ENCODE measurements around the gene SLC24A4. TPM values are rescaled to one million over a fixed set of nuclear protein-coding genes. Genes with fewer than 3 reads are reported as not detected.

Gene SLC24A4
- total RNA-seq, 1 experiment from 2014 or later = not detected

GRCh38 chr14:92470215-92470614, 147.2 kb downstream of the SLC24A4 start:
- Histone ChIP-seq H3K4me3 (replicated peaks in 1 of 2; ENCODE audit: low read depth in 1 of 2, low read length in 2 of 2) (no peak overlapping the region), H3K9ac (ENCODE audit: low read length) (no peak overlapping the region), H3K4me2 (ENCODE audit: low read length) (peak overlapping the region; percentile 53), H3K27me3 (ENCODE audit: insufficient read depth, low read length) (no peaks in the 10 kb centered on the region), H2AFZ (ENCODE audit: low read depth, low read length, poor library complexity, severe bottlenecking) (no peak overlapping the region), H3K36me3 (ENCODE audit: control insufficient read depth in 1 of 2, insufficient read depth in 2 of 2, low read length in 2 of 2) (no peaks in the 10 kb centered on the region), H3K79me2 (ENCODE audit: insufficient read depth, low read length) (no peaks in the 10 kb centered on the region), H3K9me2 (ENCODE audit: insufficient read depth) (no peaks in the 10 kb centered on the region), H3K9me3 (ENCODE audit: control insufficient read depth in 1 of 2, insufficient read depth in 1 of 2, low read depth in 1 of 2, low read length in 2 of 2) (peaks cover 4 to 7% of the 10 kb centered on the region in 2 experiments; a peak in 2 of 4 replicates), H3K4me1 (ENCODE audit: control insufficient read depth in 1 of 2, insufficient read depth in 2 of 2, low read length in 2 of 2) (peaks cover 34 to 48% of the 10 kb centered on the region in 2 experiments), H3K27ac (ENCODE audit: low read depth, low read length) (no peak overlapping the region), H4K20me1 (ENCODE audit: insufficient read depth) (no peaks in the 10 kb centered on the region)
- intact Hi-C loops (cut with micrococcal nuclease) = loop anchor here (10.0 kb wide), 1 partner anchor 215 kb away; no protein-coding TSS in a partner anchor
- ChIA-PET POLR2A (no interaction called here), CTCF (no interaction called here), RAD21 (ENCODE audit: low non-redundant PET in 1 of 2, low total read pairs in 2 of 2, uncharacterized antibody in 2 of 2, unreplicated experiment in 2 of 2) (no interaction called here)
- DNase-seq (ENCODE audit: low read depth, low spot score) (no peak), ATAC-seq (0 out of 2 replicates have a peak, but pooled peaks have one; percentile 33)
- TF ChIP-seq ATF3 (IDR thresholded peaks at IDR 0.05) (no peak), JUND (IDR thresholded peaks at IDR 0.05) (no peak), EZH2phosphoT487 (IDR thresholded peaks at IDR 0.05; ENCODE audit: borderline replicate concordance) (no peak), SRF (IDR thresholded peaks at IDR 0.05; ENCODE audit: low read depth) (no peak), MAX (IDR thresholded peaks at IDR 0.05) (no peak), ZFX (IDR thresholded peaks at IDR 0.05) (no peak), POLR2A (IDR thresholded peaks at IDR 0.05; ENCODE audit: borderline replicate concordance, extremely low read depth, insufficient read depth, insufficient read length) (no peak)
- TF ChIP-seq, protein P1, sequence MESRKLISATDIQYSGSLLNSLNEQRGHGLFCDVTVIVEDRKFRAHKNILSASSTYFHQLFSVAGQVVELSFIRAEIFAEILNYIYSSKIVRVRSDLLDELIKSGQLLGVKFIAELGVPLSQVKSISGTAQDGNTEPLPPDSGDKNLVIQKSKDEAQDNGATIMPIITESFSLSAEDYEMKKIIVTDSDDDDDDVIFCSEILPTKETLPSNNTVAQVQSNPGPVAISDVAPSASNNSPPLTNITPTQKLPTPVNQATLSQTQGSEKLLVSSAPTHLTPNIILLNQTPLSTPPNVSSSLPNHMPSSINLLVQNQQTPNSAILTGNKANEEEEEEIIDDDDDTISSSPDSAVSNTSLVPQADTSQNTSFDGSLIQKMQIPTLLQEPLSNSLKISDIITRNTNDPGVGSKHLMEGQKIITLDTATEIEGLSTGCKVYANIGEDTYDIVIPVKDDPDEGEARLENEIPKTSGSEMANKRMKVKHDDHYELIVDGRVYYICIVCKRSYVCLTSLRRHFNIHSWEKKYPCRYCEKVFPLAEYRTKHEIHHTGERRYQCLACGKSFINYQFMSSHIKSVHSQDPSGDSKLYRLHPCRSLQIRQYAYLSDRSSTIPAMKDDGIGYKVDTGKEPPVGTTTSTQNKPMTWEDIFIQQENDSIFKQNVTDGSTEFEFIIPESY (IDR thresholded peaks at IDR 0.05; ENCODE audit: extremely low read depth, insufficient replicate concordance, low read length) = no peak
- TF ChIP-seq, protein P2, sequence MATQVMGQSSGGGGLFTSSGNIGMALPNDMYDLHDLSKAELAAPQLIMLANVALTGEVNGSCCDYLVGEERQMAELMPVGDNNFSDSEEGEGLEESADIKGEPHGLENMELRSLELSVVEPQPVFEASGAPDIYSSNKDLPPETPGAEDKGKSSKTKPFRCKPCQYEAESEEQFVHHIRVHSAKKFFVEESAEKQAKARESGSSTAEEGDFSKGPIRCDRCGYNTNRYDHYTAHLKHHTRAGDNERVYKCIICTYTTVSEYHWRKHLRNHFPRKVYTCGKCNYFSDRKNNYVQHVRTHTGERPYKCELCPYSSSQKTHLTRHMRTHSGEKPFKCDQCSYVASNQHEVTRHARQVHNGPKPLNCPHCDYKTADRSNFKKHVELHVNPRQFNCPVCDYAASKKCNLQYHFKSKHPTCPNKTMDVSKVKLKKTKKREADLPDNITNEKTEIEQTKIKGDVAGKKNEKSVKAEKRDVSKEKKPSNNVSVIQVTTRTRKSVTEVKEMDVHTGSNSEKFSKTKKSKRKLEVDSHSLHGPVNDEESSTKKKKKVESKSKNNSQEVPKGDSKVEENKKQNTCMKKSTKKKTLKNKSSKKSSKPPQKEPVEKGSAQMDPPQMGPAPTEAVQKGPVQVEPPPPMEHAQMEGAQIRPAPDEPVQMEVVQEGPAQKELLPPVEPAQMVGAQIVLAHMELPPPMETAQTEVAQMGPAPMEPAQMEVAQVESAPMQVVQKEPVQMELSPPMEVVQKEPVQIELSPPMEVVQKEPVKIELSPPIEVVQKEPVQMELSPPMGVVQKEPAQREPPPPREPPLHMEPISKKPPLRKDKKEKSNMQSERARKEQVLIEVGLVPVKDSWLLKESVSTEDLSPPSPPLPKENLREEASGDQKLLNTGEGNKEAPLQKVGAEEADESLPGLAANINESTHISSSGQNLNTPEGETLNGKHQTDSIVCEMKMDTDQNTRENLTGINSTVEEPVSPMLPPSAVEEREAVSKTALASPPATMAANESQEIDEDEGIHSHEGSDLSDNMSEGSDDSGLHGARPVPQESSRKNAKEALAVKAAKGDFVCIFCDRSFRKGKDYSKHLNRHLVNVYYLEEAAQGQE (IDR thresholded peaks at IDR 0.05; ENCODE audit: low read depth) = no peak
- BruUV-seq (replicated peaks) = no TSS peak
